ENCODE results near the gene FLOT1. TPM values are rescaled to one million over a fixed set of nuclear protein-coding genes. Genes with fewer than 3 reads are reported as not detected.

Gene FLOT1
- total and polyA plus RNA-seq, 2 of the 13 experiments (the other 11 are each of a cell fraction or from before 2014, with no cell fraction given): 82.3 to 130 TPM

GRCh38 chr6:30685157-30686008 lies 57.1 kb downstream of the FLOT1 start (continued):
- TF ChIP-seq, protein P1, sequence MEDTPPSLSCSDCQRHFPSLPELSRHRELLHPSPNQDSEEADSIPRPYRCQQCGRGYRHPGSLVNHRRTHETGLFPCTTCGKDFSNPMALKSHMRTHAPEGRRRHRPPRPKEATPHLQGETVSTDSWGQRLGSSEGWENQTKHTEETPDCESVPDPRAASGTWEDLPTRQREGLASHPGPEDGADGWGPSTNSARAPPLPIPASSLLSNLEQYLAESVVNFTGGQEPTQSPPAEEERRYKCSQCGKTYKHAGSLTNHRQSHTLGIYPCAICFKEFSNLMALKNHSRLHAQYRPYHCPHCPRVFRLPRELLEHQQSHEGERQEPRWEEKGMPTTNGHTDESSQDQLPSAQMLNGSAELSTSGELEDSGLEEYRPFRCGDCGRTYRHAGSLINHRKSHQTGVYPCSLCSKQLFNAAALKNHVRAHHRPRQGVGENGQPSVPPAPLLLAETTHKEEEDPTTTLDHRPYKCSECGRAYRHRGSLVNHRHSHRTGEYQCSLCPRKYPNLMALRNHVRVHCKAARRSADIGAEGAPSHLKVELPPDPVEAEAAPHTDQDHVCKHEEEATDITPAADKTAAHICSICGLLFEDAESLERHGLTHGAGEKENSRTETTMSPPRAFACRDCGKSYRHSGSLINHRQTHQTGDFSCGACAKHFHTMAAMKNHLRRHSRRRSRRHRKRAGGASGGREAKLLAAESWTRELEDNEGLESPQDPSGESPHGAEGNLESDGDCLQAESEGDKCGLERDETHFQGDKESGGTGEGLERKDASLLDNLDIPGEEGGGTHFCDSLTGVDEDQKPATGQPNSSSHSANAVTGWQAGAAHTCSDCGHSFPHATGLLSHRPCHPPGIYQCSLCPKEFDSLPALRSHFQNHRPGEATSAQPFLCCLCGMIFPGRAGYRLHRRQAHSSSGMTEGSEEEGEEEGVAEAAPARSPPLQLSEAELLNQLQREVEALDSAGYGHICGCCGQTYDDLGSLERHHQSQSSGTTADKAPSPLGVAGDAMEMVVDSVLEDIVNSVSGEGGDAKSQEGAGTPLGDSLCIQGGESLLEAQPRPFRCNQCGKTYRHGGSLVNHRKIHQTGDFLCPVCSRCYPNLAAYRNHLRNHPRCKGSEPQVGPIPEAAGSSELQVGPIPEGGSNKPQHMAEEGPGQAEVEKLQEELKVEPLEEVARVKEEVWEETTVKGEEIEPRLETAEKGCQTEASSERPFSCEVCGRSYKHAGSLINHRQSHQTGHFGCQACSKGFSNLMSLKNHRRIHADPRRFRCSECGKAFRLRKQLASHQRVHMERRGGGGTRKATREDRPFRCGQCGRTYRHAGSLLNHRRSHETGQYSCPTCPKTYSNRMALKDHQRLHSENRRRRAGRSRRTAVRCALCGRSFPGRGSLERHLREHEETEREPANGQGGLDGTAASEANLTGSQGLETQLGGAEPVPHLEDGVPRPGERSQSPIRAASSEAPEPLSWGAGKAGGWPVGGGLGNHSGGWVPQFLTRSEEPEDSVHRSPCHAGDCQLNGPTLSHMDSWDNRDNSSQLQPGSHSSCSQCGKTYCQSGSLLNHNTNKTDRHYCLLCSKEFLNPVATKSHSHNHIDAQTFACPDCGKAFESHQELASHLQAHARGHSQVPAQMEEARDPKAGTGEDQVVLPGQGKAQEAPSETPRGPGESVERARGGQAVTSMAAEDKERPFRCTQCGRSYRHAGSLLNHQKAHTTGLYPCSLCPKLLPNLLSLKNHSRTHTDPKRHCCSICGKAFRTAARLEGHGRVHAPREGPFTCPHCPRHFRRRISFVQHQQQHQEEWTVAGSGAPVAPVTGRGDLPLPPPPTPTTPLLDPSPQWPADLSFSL (CRISPR knock-in tag; IDR thresholded peaks at IDR 0.05): no peak
- peak; percentile 10; the same call in 1 of the 2 replicates for TF ChIP-seq SP4 (CRISPR knock-in tag; IDR thresholded peaks at IDR 0.05)
- TF ChIP-seq ZNF713 (CRISPR knock-in tag; IDR thresholded peaks at IDR 0.05): no peak
- TF ChIP-seq, protein P2, sequence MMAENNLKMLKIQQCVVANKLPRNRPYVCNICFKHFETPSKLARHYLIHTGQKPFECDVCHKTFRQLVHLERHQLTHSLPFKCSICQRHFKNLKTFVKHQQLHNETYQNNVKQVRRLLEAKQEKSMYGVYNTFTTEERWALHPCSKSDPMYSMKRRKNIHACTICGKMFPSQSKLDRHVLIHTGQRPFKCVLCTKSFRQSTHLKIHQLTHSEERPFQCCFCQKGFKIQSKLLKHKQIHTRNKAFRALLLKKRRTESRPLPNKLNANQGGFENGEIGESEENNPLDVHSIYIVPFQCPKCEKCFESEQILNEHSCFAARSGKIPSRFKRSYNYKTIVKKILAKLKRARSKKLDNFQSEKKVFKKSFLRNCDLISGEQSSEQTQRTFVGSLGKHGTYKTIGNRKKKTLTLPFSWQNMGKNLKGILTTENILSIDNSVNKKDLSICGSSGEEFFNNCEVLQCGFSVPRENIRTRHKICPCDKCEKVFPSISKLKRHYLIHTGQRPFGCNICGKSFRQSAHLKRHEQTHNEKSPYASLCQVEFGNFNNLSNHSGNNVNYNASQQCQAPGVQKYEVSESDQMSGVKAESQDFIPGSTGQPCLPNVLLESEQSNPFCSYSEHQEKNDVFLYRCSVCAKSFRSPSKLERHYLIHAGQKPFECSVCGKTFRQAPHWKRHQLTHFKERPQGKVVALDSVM (CRISPR knock-in tag; IDR thresholded peaks at IDR 0.05): peak; percentile 91
- peak; percentile 5; the same call in 1 of the 2 replicates for TF ChIP-seq ZNF263 (CRISPR knock-in tag; IDR thresholded peaks at IDR 0.05)
- TF ChIP-seq TRIM22 (IDR thresholded peaks at IDR 0.05): no peak
- 0 out of 2 replicates have a peak, but pooled peaks have one; percentile 36 for TF ChIP-seq REL (CRISPR knock-in tag; conservative IDR thresholded peaks at IDR 0.05)
- TF ChIP-seq ZNF574 (CRISPR knock-in tag; IDR thresholded peaks at IDR 0.05): 0 out of 2 replicates have a peak, but pooled peaks have one; percentile 15
- TF ChIP-seq, protein P3, sequence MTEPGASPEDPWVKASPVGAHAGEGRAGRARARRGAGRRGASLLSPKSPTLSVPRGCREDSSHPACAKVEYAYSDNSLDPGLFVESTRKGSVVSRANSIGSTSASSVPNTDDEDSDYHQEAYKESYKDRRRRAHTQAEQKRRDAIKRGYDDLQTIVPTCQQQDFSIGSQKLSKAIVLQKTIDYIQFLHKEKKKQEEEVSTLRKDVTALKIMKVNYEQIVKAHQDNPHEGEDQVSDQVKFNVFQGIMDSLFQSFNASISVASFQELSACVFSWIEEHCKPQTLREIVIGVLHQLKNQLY (CRISPR knock-in tag; IDR thresholded peaks at IDR 0.05): no peak
- no peak for TF ChIP-seq ZNF12 (CRISPR knock-in tag; IDR thresholded peaks at IDR 0.05)
- no peak for TF ChIP-seq ZFP36L2 (CRISPR knock-in tag; IDR thresholded peaks at IDR 0.05)
- TF ChIP-seq PTBP1 (IDR thresholded peaks at IDR 0.05; ENCODE audit: low read depth, low read length, poor library complexity, severe bottlenecking): peak; percentile 33
- TF ChIP-seq BATF2 (CRISPR knock-in tag; IDR thresholded peaks at IDR 0.05): peak; percentile 42; the same call in 1 of the 2 replicates
- TF ChIP-seq MAF1 (CRISPR knock-in tag; IDR thresholded peaks at IDR 0.05; ENCODE audit: borderline replicate concordance): no peak
